B cell (primary cell): Measurements from ENCODE around the gene ELK1. TPM values are rescaled to one million over a fixed set of nuclear protein-coding genes. Genes with fewer than 3 reads are reported as not detected.
"Not testable (repeated sequence)": the region's sequence is repeated elsewhere in the genome, so short reads cannot be mapped to it uniquely, and the experiment has no call there.

Experiments
- ATAC-seq: fragments of 200-7000 bp; cut with Tn5 transposase; one replicate; pipeline ENCODE4 v1.10.0; 2021; ENCODE audit warnings: low read depth, mild to moderate bottlenecking, moderate number of reproducible peaks, moderate library complexity
- CTCF ChIA-PET: fragments of 350-600 bp; sonication (Branson Sonifier 250); formaldehyde crosslinking; loops from one replicate; lab custom pipeline; 2021; ENCODE audit warnings: antibody characterized with exemption, inconsistent platforms; lab: Charles Lee
- POLR2A ChIA-PET: fragments of 350-600 bp; sonication (Branson Sonifier 250); formaldehyde crosslinking; loops from one replicate; lab custom pipeline; 2021; ENCODE audit warnings: antibody characterized with exemption; lab: Charles Lee
- DNase-seq: peaks from one replicate; pipeline ENCODE4 v3.0.0; 2013
- H2AFZ ChIP-seq: 2 replicates; pipeline ENCODE4 v1.6.1; 2012; ENCODE audit warnings: mild to moderate bottlenecking, low read depth, low read length; ENCODE audit not compliant: insufficient read depth, poor library complexity, severe bottlenecking
- H3K27ac ChIP-seq, 2 donors: 1 replicate in 1 of 2; 2 replicates in 1 of 2; pipeline ENCODE4 v1.5.1; 2012 to 2013; ENCODE audit warnings: low read length in 2 of 2, mild to moderate bottlenecking in 2 of 2, moderate library complexity in 1 of 2
- H3K27me3 ChIP-seq, 4 experiments: fragments of 200-600 bp in 1 of 4; sonication (generic) in 1 of 4; replicated peaks in 1 of 4; 1 replicate in 2 of 4; 2 replicates in 2 of 4; pipeline versions ENCODE4 v1.6.1 to v1.7.0; 2013 to 2016; ENCODE audit warnings: low read length in 3 of 4, mild to moderate bottlenecking in 2 of 4, mixed read lengths in 1 of 4, moderate library complexity in 1 of 4; ENCODE audit not compliant: insufficient read depth in 4 of 4, control insufficient read depth in 3 of 4; ENCODE audit errors: control extremely low read depth in 1 of 4
- H3K36me3 ChIP-seq, 2 experiments: replicated peaks in 1 of 2; 1 replicate in 1 of 2; 2 replicates in 1 of 2; pipeline versions ENCODE4 v1.6.1 to v1.7.1; 2013; ENCODE audit warnings: low read length in 1 of 2; ENCODE audit not compliant: insufficient read depth in 2 of 2, control insufficient read depth in 1 of 2; ENCODE audit errors: control extremely low read depth in 1 of 2, extremely low read depth in 1 of 2
- H3K4me1 ChIP-seq, 2 donors: fragments of 200-600 bp in 1 of 2; sonication (generic) in 1 of 2; 1 replicate in 1 of 2; 2 replicates in 1 of 2; pipeline versions ENCODE4 v1.5.1 to v1.6.1; 2013 to 2017; ENCODE audit warnings: low read length in 2 of 2; ENCODE audit not compliant: control insufficient read depth in 2 of 2, insufficient read depth in 2 of 2
- H3K4me2 ChIP-seq: replicated peaks from 2 replicates; pipeline ENCODE3; 2012; ENCODE audit warnings: mild to moderate bottlenecking, low read depth, low read length; ENCODE audit not compliant: poor library complexity, severe bottlenecking
- H3K4me3 ChIP-seq, 5 experiments: fragments of 200-600 bp in 1 of 5; sonication (generic) in 1 of 5; 1 replicate in 3 of 5; 2 replicates in 2 of 5; pipeline versions ENCODE4 v1.5.1 to v1.7.0; 2011 to 2016; ENCODE audit warnings: low read length in 4 of 5, mild to moderate bottlenecking in 4 of 5, low read depth in 2 of 5, control low read depth in 1 of 5, moderate library complexity in 1 of 5; ENCODE audit not compliant: insufficient read depth in 1 of 5; ENCODE audit errors: control extremely low read depth in 1 of 5, extremely low read depth in 1 of 5
- H3K79me2 ChIP-seq: fragments of 200-600 bp; sonication (generic); one replicate; pipeline ENCODE4 v1.6.0; 2016; ENCODE audit warnings: low read length; ENCODE audit not compliant: control insufficient read depth, insufficient read depth
- H3K9ac ChIP-seq: fragments of 200-600 bp; sonication (generic); 2 replicates; pipeline ENCODE4 v1.6.1; 2017; ENCODE audit warnings: mild to moderate bottlenecking, low read length, moderate library complexity
- H3K9me3 ChIP-seq, 3 donors: one replicate each; pipeline versions ENCODE4 v1.6.1 to v1.7.1; 2013; ENCODE audit warnings: low read length in 2 of 3; ENCODE audit not compliant: control insufficient read depth in 2 of 3, insufficient read depth in 1 of 3; ENCODE audit errors: control extremely low read depth in 1 of 3
- H4K20me1 ChIP-seq: 2 replicates; pipeline ENCODE4 v1.6.0; 2012; ENCODE audit warnings: mild to moderate bottlenecking, low read length; ENCODE audit not compliant: insufficient read depth, control insufficient read depth, poor library complexity, severe bottlenecking
- H3K27ac Mint-ChIP-seq: one replicate; pipeline ENCODE4 v1.8.0; 2021; ENCODE audit warnings: mixed read lengths
- H3K27me3 Mint-ChIP-seq: one replicate; pipeline ENCODE4 v1.8.0; 2021; ENCODE audit warnings: mixed read lengths
- H3K4me1 Mint-ChIP-seq: one replicate; pipeline ENCODE4 v1.8.0; 2021; ENCODE audit warnings: mixed read lengths
- H3K4me3 Mint-ChIP-seq: one replicate; pipeline ENCODE4 v1.8.0; 2021; ENCODE audit warnings: mixed read lengths
- H3K9me3 Mint-ChIP-seq: one replicate; pipeline ENCODE4 v1.8.0; 2022; ENCODE audit warnings: mixed read lengths; ENCODE audit not compliant: insufficient read depth
- CTCF ChIP-seq: fragments of 200-600 bp; IDR thresholded peaks from one replicate; pipeline ENCODE4 v1.8.0; 2022; ENCODE audit warnings: antibody characterized with exemption, mild to moderate bottlenecking
- EZH2 ChIP-seq: IDR thresholded peaks from 2 replicates; pipeline ENCODE4 v1.6.1; 2012; ENCODE audit warnings: borderline replicate concordance, low read depth, mild to moderate bottlenecking, moderate library complexity, low read length; ENCODE audit not compliant: insufficient read depth, poor library complexity, severe bottlenecking
- WGBS: methylation state at CpG from one replicate; pipeline ENCODE4 v1.1.5; 2013; ENCODE audit warnings: missing lambda C conversion rate; ENCODE audit not compliant: insufficient coverage; 5-methylcytosine and 5-hydroxymethylcytosine counted together
- intact Hi-C: fragments of 100-400 bp; cut with micrococcal nuclease; formaldehyde crosslinking; loops from one replicate; pipeline ENCODE4 v1.10.0; 2022
- polyA plus RNA-seq: library from polyadenylated mRNA; depleted of rRNA; stranded (reverse); fragments of >200 nt; gene quantifications from 2 replicates; pipeline ENCODE4 v1.2.3, GENCODE V29; 2012
- total RNA-seq, 2 donors: library from RNA; stranded (reverse); fragments of 120-200 nt in 1 of 2; gene quantifications; 1 replicate in 1 of 2; 2 replicates in 1 of 2; pipeline versions ENCODE4 v1.2.3 to v1.2.4, GENCODE V29; 2013 to 2022

The ELK1 gene
- total and polyA plus RNA-seq, 2 donors (not counting 1 experiment from before 2014, with no cell fraction given): 14.2 to 22.7 TPM

- no peak overlapping the region for H3K27ac ChIP-seq
- H3K36me3 ChIP-seq: no peaks in the 10 kb centered on the region
- Mint-ChIP-seq H3K27ac (no peak overlapping the region), H3K4me3 (no peak overlapping the region), H3K27me3 (peaks cover 7% of the 10 kb centered on the region), H3K4me1 (peaks cover 4% of the 10 kb centered on the region), H3K9me3 (peaks cover 3% of the 10 kb centered on the region)
- no peak for ATAC-seq
- no peaks in the 10 kb centered on the region for H3K9me3 ChIP-seq
- TF ChIP-seq EZH2 (no peak), CTCF (no peak)
- WGBS: 93% methylated on average over 3 of the region's 5 CpGs
- DNase-seq: no peak
- H3K4me3 ChIP-seq: no peak overlapping the region
- H2AFZ ChIP-seq: no peak overlapping the region
- ChIA-PET CTCF (no interaction called here), POLR2A (no interaction called here)
- H3K79me2 ChIP-seq: no peaks in the 10 kb centered on the region
- intact Hi-C loops: no loop called here
- H3K4me1 ChIP-seq: no peaks in the 10 kb centered on the region
- no peaks in the 10 kb centered on the region for H3K27me3 ChIP-seq
- H4K20me1 ChIP-seq: no peaks in the 10 kb centered on the region
- no peak overlapping the region for H3K9ac ChIP-seq
- no peak overlapping the region for H3K4me2 ChIP-seq
Measured at GRCh38 chrX:47674776-47675175, 24.4 kb upstream of the ELK1 start.

- H2AFZ ChIP-seq, H3K4me2 ChIP-seq, intact Hi-C loops, H3K79me2 ChIP-seq, ATAC-seq, H3K4me1 Mint-ChIP-seq, POLR2A ChIA-PET, CTCF ChIA-PET, H3K27ac ChIP-seq, H3K9me3 Mint-ChIP-seq, DNase-seq, H3K36me3 ChIP-seq, H3K4me1 ChIP-seq, H4K20me1 ChIP-seq, H3K27me3 ChIP-seq, H3K27me3 Mint-ChIP-seq, H3K9ac ChIP-seq, H3K27ac Mint-ChIP-seq, H3K9me3 ChIP-seq, H3K4me3 Mint-ChIP-seq, H3K4me3 ChIP-seq: not testable (repeated sequence)
- no CpG with 5 or more reads among the region's 4 CpGs for WGBS
Measured at GRCh38 chrX:47665797-47666196, 15.4 kb upstream of the ELK1 start.
